Measurements from ENCODE around the gene GART.

- TF ChIP-seq CTCF (IDR thresholded peaks at IDR 0.05) (no peak), POLR2A (IDR thresholded peaks at IDR 0.05) (no peak)
Observed at GRCh38 chr21:33490991-33491372, 50.9 kb downstream of the GART start.

All from esophagus squamous epithelium (tissue), 4 donors.